Measurements from ENCODE around the gene INHBC. TPM values are rescaled to one million over a fixed set of nuclear protein-coding genes. Genes with fewer than 3 reads are reported as not detected.
A peak's percentile ranks its signal among the peaks of the same experiment; 100 is the strongest.

Gene INHBC
- total RNA-seq, 1 donor from 2014 or later: not detected

- Mint-ChIP-seq H3K27me3 (ENCODE audit: unreplicated experiment) (no peaks in the 10 kb centered on the region), H3K4me1 (ENCODE audit: unreplicated experiment) (peaks cover 36% of the 10 kb centered on the region), H3K4me3 (ENCODE audit: unreplicated experiment) (no peak overlapping the region), H3K36me3 (ENCODE audit: unreplicated experiment) (no peaks in the 10 kb centered on the region), H3K9me3 (ENCODE audit: unreplicated experiment) (no peaks in the 10 kb centered on the region), H3K27ac (ENCODE audit: unreplicated experiment) (peak overlapping the region; percentile 75)
- TF ChIP-seq, protein P1, sequence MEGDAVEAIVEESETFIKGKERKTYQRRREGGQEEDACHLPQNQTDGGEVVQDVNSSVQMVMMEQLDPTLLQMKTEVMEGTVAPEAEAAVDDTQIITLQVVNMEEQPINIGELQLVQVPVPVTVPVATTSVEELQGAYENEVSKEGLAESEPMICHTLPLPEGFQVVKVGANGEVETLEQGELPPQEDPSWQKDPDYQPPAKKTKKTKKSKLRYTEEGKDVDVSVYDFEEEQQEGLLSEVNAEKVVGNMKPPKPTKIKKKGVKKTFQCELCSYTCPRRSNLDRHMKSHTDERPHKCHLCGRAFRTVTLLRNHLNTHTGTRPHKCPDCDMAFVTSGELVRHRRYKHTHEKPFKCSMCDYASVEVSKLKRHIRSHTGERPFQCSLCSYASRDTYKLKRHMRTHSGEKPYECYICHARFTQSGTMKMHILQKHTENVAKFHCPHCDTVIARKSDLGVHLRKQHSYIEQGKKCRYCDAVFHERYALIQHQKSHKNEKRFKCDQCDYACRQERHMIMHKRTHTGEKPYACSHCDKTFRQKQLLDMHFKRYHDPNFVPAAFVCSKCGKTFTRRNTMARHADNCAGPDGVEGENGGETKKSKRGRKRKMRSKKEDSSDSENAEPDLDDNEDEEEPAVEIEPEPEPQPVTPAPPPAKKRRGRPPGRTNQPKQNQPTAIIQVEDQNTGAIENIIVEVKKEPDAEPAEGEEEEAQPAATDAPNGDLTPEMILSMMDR (IDR thresholded peaks at IDR 0.05): no peak
- no peak for DNase-seq (ENCODE audit: extremely low spot score, unreplicated experiment)
These were observed 19.6 kb downstream of the INHBC start for GRCh38 chr12:57454213-57454565.

GRCh38 chr12:57454566-57455373, 20.2 kb downstream of the INHBC start, which contains the start of gene INHBE:
Gene INHBE (plus strand): TSS chr12:57455307. CDS start chr12:57455537, 230 bp downstream.
- TF ChIP-seq, protein P1 (IDR thresholded peaks at IDR 0.05): no peak
- Mint-ChIP-seq H3K4me1 (ENCODE audit: unreplicated experiment) (peaks cover 37% of the 10 kb centered on the region), H3K27ac (ENCODE audit: unreplicated experiment) (peak within 1 kb of the TSS; percentile 75), H3K9me3 (ENCODE audit: unreplicated experiment) (no peaks in the 10 kb centered on the region), H3K27me3 (ENCODE audit: unreplicated experiment) (no peaks in the 10 kb centered on the region), H3K4me3 (ENCODE audit: unreplicated experiment) (no peak within 1 kb of the TSS), H3K36me3 (ENCODE audit: unreplicated experiment) (no peaks in the 10 kb centered on the region)
- no peak for DNase-seq (ENCODE audit: extremely low spot score, unreplicated experiment)

DNA sequence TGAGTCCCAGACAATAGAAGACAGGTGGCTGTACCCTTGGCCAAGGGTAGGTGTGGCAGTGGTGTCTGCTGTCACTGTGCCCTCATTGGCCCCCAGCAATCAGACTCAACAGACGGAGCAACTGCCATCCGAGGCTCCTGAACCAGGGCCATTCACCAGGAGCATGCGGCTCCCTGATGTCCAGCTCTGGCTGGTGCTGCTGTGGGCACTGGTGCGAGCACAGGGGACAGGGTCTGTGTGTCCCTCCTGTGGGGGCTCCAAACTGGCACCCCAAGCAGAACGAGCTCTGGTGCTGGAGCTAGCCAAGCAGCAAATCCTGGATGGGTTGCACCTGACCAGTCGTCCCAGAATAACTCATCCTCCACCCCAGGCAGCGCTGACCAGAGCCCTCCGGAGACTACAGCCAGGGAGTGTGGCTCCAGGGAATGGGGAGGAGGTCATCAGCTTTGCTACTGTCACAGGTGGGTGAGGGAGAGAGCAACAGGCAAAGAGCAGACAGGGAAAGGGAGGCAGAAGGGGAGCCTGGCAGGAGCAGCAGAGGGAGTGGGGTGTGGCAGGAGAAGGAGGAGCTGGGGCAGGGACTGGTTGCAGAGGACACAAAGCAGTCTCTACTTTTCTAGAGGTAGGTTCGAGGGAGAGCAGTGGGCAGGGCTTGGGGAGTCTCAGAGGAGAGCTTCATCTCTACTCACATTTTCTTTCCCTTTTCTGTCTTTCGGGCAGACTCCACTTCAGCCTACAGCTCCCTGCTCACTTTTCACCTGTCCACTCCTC, 21.0 kb downstream of the INHBC start:
- Mint-ChIP-seq H3K4me1 (ENCODE audit: unreplicated experiment) (peaks cover 42% of the 10 kb centered on the region), H3K4me3 (ENCODE audit: unreplicated experiment) (no peak overlapping the region), H3K27ac (ENCODE audit: unreplicated experiment) (peak overlapping the region; percentile 75), H3K27me3 (ENCODE audit: unreplicated experiment) (no peaks in the 10 kb centered on the region), H3K9me3 (ENCODE audit: unreplicated experiment) (no peaks in the 10 kb centered on the region), H3K36me3 (ENCODE audit: unreplicated experiment) (no peaks in the 10 kb centered on the region)
- DNase-seq (ENCODE audit: extremely low spot score, unreplicated experiment): no peak
- TF ChIP-seq, protein P1 (IDR thresholded peaks at IDR 0.05): no peak

- no peaks in the 10 kb centered on the region for H3K27me3 Mint-ChIP-seq (ENCODE audit: unreplicated experiment)
- no peak overlapping the region for H3K27ac Mint-ChIP-seq (ENCODE audit: unreplicated experiment)
- H3K4me3 Mint-ChIP-seq (ENCODE audit: unreplicated experiment): no peak overlapping the region
- TF ChIP-seq, protein P1 (IDR thresholded peaks at IDR 0.05): peak; percentile 59
- H3K9me3 Mint-ChIP-seq (ENCODE audit: unreplicated experiment): no peaks in the 10 kb centered on the region
- no peak for DNase-seq (ENCODE audit: extremely low spot score, unreplicated experiment)
- peaks cover 46% of the 10 kb centered on the region for H3K4me1 Mint-ChIP-seq (ENCODE audit: unreplicated experiment)
- H3K36me3 Mint-ChIP-seq (ENCODE audit: unreplicated experiment): no peaks in the 10 kb centered on the region
These were observed 21.6 kb downstream of the INHBC start for GRCh38 chr12:57456145-57456700.
